T-cell (primary cell): Measurements from ENCODE around the gene SETDB1. TPM values are rescaled to one million over a fixed set of nuclear protein-coding genes. Genes with fewer than 3 reads are reported as not detected.

Experiments used
- ATAC-seq, 4 experiments: fragments of 200-7000 bp in 3 of 4; fragments of 150-1000 bp in 1 of 4; cut with Tn5 transposase; replicated peaks in 1 of 4; 1 replicate in 3 of 4; 2 replicates in 1 of 4; pipeline ENCODE4 v1.10.0; 2021; ENCODE audit warnings: moderate library complexity in 3 of 4, mild to moderate bottlenecking in 2 of 4, moderate number of reproducible peaks in 1 of 4
- CTCF ChIA-PET, 2 donors: fragments of 300-600 bp; sonication (Branson Sonifier 250); formaldehyde crosslinking; loops; one replicate each; lab custom pipeline; 2022; ENCODE audit warnings: antibody characterized with exemption in 2 of 2; lab: Charles Lee
- POLR2A ChIA-PET, 2 donors: fragments of 300-600 bp; sonication (Branson Sonifier 250); formaldehyde crosslinking; loops; one replicate each; lab custom pipeline; 2022; ENCODE audit warnings: antibody characterized with exemption in 2 of 2; lab: Charles Lee
- DNase-seq, 35 experiments: peaks; one replicate each; pipeline versions ENCODE4 v3.0.0 to v3.0.0-alpha.2; 2013 to 2023
- H3K27ac ChIP-seq: one replicate; pipeline ENCODE4 v1.5.1; 2013; ENCODE audit warnings: low read length
- H3K27me3 ChIP-seq, 2 experiments: replicated peaks in 1 of 2; 1 replicate in 1 of 2; 2 replicates in 1 of 2; pipeline versions ENCODE4 v1.6.1 to v1.7.0; 2013; ENCODE audit warnings: low read length in 1 of 2, mixed read lengths in 1 of 2; ENCODE audit not compliant: control insufficient read depth in 2 of 2, insufficient read depth in 2 of 2; ENCODE audit errors: extremely low read depth in 1 of 2
- H3K36me3 ChIP-seq, 2 donors: 1 replicate in 1 of 2; 2 replicates in 1 of 2; pipeline versions ENCODE4 v1.6.1 to v1.7.0; 2013; ENCODE audit warnings: low read length in 1 of 2; ENCODE audit not compliant: control insufficient read depth in 2 of 2, insufficient read depth in 1 of 2; ENCODE audit errors: extremely low read depth in 1 of 2
- H3K4me1 ChIP-seq, 2 experiments: 1 replicate in 1 of 2; 2 replicates in 1 of 2; pipeline versions ENCODE4 v1.6.1 to v1.7.0; 2013; ENCODE audit warnings: low read length in 2 of 2, mixed read lengths in 1 of 2; ENCODE audit not compliant: insufficient read depth in 2 of 2, control insufficient read depth in 1 of 2; ENCODE audit errors: extremely low read depth in 1 of 2
- H3K4me3 ChIP-seq, 2 donors: 1 replicate in 1 of 2; 2 replicates in 1 of 2; pipeline versions ENCODE4 v1.5.1 to v1.7.0; 2013; ENCODE audit warnings: mild to moderate bottlenecking in 2 of 2, low read length in 1 of 2, moderate library complexity in 1 of 2; ENCODE audit not compliant: control insufficient read depth in 1 of 2; ENCODE audit errors: extremely low read depth in 1 of 2
- H3K9me3 ChIP-seq: 2 replicates; pipeline ENCODE4 v1.7.0; 2013
- H3K27ac Mint-ChIP-seq, 2 donors: one replicate each; pipeline ENCODE4 v1.8.0; 2020 to 2021; ENCODE audit warnings: mild to moderate bottlenecking in 2 of 2, mixed read lengths in 2 of 2
- H3K27me3 Mint-ChIP-seq, 2 donors: one replicate each; pipeline ENCODE4 v1.8.0; 2021 to 2022; ENCODE audit warnings: mixed read lengths in 2 of 2
- H3K36me3 Mint-ChIP-seq: one replicate; pipeline ENCODE4 v1.8.0; 2021; ENCODE audit warnings: mixed read lengths
- H3K4me1 Mint-ChIP-seq, 3 donors: one replicate each; pipeline ENCODE4 v1.8.0; 2020 to 2022; ENCODE audit warnings: mixed read lengths in 3 of 3, mild to moderate bottlenecking in 1 of 3
- H3K4me3 Mint-ChIP-seq, 3 donors: one replicate each; pipeline ENCODE4 v1.8.0; 2020 to 2022; ENCODE audit warnings: mild to moderate bottlenecking in 3 of 3, mixed read lengths in 3 of 3, moderate library complexity in 3 of 3
- H3K9me3 Mint-ChIP-seq, 3 donors: one replicate each; pipeline ENCODE4 v1.8.0; 2020 to 2022; ENCODE audit warnings: mixed read lengths in 3 of 3
- WGBS: methylation state at CpG from one replicate; pipeline ENCODE4 v1.1.5; 2013; ENCODE audit warnings: missing lambda C conversion rate; ENCODE audit not compliant: insufficient coverage; 5-methylcytosine and 5-hydroxymethylcytosine counted together
- total RNA-seq, 35 experiments: library from RNA in 6 of 35; stranded (reverse) in 6 of 35; fragments of 120-200 nt in 1 of 35; gene quantifications; one replicate each; pipeline versions ENCODE4 v1.2.1 to v1.2.4 and lab custom pipeline; 2013 to 2026

SETDB1 gene
- total RNA-seq, 5 donors from 2014 or later (not counting 1 experiment from before 2014, with no cell fraction given), result 44.5 to 72.6 (median 62.5) TPM

- POLR2A ChIA-PET, result no interaction called here
- Mint-ChIP-seq H3K4me1 (peaks cover 72 to 82% (median 79%) of the 10 kb centered on the region in 3 donors), H3K9me3 (no peaks in the 10 kb centered on the region), H3K4me3 (peak overlapping the region; percentile 96 to 98 (median 98)), H3K27ac (peak overlapping the region; percentile 96 to 99), H3K36me3 (peaks cover 8% of the 10 kb centered on the region), H3K27me3 (no peaks in the 10 kb centered on the region)
- ATAC-seq (no peak), DNase-seq (no peak)
- CTCF ChIA-PET, result interaction anchor here in 1 of 2 donors (0.6 kb wide), 1 partner anchor 330 kb away, joined by 4 read pairs; no protein-coding TSS in a partner anchor
- H3K9me3 ChIP-seq, result no peaks in the 10 kb centered on the region
- WGBS, result 69% methylated on average over 2 of the region's 3 CpGs
- H3K27ac ChIP-seq, result peak overlapping the region; percentile 97
- H3K36me3 ChIP-seq, result peaks cover 0 to 10% of the 10 kb centered on the region in 2 donors
- H3K27me3 ChIP-seq, result no peaks in the 10 kb centered on the region
- peak overlapping the region; percentile 80 to 82 for H3K4me3 ChIP-seq
- peaks cover 36 to 67% of the 10 kb centered on the region in 2 experiments for H3K4me1 ChIP-seq
Observed at GRCh38 chr1:151009206-151009587, 83.0 kb downstream of the SETDB1 start.

GRCh38 chr1:151009674-151010345, 83.6 kb downstream of the SETDB1 start:
- 80% methylated on average over 1 of the region's 8 CpGs for WGBS
- H3K4me1 ChIP-seq, result peaks cover 34 to 63% of the 10 kb centered on the region in 2 experiments
- H3K4me3 ChIP-seq, result peak overlapping the region in 1 of 2 donors; percentile 82
- ChIA-PET CTCF (interaction anchor here in 1 of 2 donors (0.6 kb wide), 1 partner anchor 330 kb away, joined by 4 read pairs; no protein-coding TSS in a partner anchor), POLR2A (no interaction called here)
- H3K27ac Mint-ChIP-seq, result peak overlapping the region; percentile 96 to 99
- no peaks in the 10 kb centered on the region for H3K9me3 ChIP-seq
- H3K36me3 Mint-ChIP-seq, result peaks cover 8% of the 10 kb centered on the region
- H3K36me3 ChIP-seq, result peaks cover 0 to 10% of the 10 kb centered on the region in 2 donors
- peak overlapping the region; percentile 96 to 98 (median 98) for H3K4me3 Mint-ChIP-seq
- no peaks in the 10 kb centered on the region for H3K27me3 Mint-ChIP-seq
- peaks cover 70 to 78% (median 74%) of the 10 kb centered on the region in 3 donors for H3K4me1 Mint-ChIP-seq
- no peaks in the 10 kb centered on the region for H3K27me3 ChIP-seq
- ATAC-seq (no peak), DNase-seq (no peak)
- H3K9me3 Mint-ChIP-seq, result no peaks in the 10 kb centered on the region
- H3K27ac ChIP-seq, result peak overlapping the region; percentile 40

DNA sequence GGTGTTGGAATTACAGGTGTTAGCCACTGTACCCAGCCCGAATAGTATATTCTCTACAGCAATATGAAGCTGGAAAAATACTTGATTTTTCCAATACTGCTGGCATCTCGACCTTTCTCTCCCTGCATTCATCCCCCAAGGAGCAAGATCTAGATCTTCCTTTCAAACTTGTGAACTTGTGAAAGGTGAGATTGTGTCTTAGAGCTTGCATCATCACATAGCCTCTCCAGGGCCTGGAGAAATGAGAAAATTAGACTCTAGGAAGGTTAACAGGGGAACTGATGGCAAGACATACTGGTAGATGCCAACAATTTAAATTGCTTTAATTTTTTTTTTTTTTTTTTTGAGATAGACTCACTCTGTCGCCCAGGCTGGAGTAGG, 84.2 kb downstream of the SETDB1 start:
- H3K36me3 Mint-ChIP-seq, result peaks cover 8% of the 10 kb centered on the region
- H3K4me1 ChIP-seq, result peaks cover 32 to 58% of the 10 kb centered on the region in 2 experiments
- ChIA-PET CTCF (no interaction called here), POLR2A (no interaction called here)
- no peak overlapping the region for H3K27ac Mint-ChIP-seq
- no peaks in the 10 kb centered on the region for H3K9me3 Mint-ChIP-seq
- peaks cover 66 to 75% (median 72%) of the 10 kb centered on the region in 3 donors for H3K4me1 Mint-ChIP-seq
- DNase-seq (no peak), ATAC-seq (no peak)
- H3K27ac ChIP-seq, result no peak overlapping the region
- H3K27me3 Mint-ChIP-seq, result no peaks in the 10 kb centered on the region
- no peaks in the 10 kb centered on the region for H3K27me3 ChIP-seq
- WGBS, result 100% methylated on average over 1 of the region's 3 CpGs
- H3K36me3 ChIP-seq, result peaks cover 0 to 10% of the 10 kb centered on the region in 2 donors
- H3K4me3 ChIP-seq, result no peak overlapping the region
- H3K9me3 ChIP-seq, result no peaks in the 10 kb centered on the region
- H3K4me3 Mint-ChIP-seq, result peak overlapping the region; percentile 21 to 96 (median 24)

DNA sequence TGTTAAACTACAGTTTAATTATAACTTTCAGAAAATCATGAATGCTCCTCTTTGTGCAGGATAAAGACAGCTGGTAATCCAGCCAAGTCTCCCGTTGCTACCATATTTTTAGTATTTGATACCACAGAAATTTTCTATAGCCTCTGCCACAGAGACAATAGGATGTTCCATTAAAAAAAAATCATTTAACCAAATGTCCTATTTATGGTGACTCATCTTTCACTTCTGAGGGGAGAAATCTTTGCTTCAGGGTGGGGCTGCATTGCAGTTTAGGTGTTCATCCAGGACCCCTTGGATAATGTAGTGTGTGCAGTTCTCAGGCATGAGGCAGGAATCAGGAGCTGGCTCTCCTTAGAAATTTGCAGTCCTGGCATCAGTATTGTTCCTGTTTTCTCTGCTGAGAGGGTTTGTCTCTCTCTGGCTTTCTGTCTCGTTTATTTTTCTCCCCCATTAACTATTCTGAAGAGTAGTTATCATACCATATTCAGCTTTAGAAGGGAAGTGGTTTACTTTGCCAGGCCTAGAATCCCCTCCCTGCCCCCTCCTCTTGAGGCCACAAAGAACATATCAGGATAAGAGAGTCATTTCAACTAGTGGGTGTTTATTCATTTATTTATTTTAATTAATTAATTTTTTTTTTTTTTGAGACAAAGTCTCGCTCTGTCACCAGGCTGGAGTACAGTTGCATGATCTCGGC, 85.1 kb downstream of the SETDB1 start:
- no peaks in the 10 kb centered on the region for H3K9me3 Mint-ChIP-seq
- Histone ChIP-seq H3K4me3 (peak overlapping the region in 1 of 2 donors; percentile 15), H3K4me1 (peaks cover 32 to 53% of the 10 kb centered on the region in 2 experiments), H3K27ac (no peak overlapping the region), H3K36me3 (peaks cover 0 to 10% of the 10 kb centered on the region in 2 donors), H3K27me3 (no peaks in the 10 kb centered on the region), H3K9me3 (no peaks in the 10 kb centered on the region)
- DNase-seq (no peak), ATAC-seq (no peak)
- H3K4me1 Mint-ChIP-seq, result peaks cover 56 to 65% (median 62%) of the 10 kb centered on the region in 3 donors
- H3K4me3 Mint-ChIP-seq, result peak overlapping the region; percentile 11 to 56 (median 25)
- H3K27ac Mint-ChIP-seq, result peak overlapping the region; percentile 65 to 79
- ChIA-PET POLR2A (no interaction called here), CTCF (interaction anchor here (0.5 to 1.3 kb wide), 3 partner anchors 13 to 47 kb away, joined by 3 to 6 read pairs (median 4); no protein-coding TSS in a partner anchor)
- WGBS, result no CpG with 5 or more reads among the region's 4 CpGs
- H3K27me3 Mint-ChIP-seq, result no peaks in the 10 kb centered on the region
- peaks cover 8% of the 10 kb centered on the region for H3K36me3 Mint-ChIP-seq

DNA sequence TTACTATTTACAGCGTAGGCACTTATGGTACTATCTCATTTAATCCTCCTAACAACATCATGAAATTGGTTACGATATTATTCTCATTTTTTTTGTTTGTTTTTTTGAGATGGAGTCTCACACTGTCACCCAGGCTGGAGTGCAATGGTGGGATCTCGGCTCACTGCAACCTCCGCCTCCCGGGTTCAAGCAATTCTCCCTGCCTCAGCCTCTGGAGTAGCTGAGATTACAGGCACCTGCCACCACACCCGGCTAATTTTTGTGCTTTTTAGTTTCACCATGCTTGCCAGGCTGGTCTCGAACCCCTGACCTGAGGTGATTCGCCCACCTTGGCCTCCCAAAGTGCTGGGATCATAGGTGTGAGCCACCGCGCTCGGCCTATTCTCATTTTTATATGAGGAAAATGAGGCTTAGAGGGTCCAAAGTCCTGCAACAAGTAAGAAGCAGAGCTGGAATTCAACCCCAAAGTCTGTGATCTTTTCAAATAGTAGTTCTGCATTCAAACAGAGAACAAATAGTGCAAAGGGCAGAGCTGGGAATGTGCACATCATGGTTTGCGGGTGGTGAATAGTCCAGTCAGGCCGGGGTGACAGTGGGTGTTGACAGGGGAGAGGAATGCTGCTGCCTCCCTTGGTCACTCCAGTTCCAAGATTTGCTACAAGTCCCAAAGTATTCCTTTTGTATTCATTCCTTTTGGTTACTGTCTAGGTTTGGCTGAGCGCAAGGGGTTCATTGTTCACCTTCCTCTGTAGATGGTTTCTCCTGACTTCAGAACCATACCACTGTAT, 86.7 kb downstream of the SETDB1 start:
- 93% methylated on average over 10 of the region's 14 CpGs for WGBS
- DNase-seq (no peak), ATAC-seq (no peak)
- Histone ChIP-seq H3K27ac (no peak overlapping the region), H3K4me1 (peaks cover 25 to 37% of the 10 kb centered on the region in 2 experiments), H3K9me3 (no peaks in the 10 kb centered on the region), H3K27me3 (no peaks in the 10 kb centered on the region), H3K4me3 (no peak overlapping the region), H3K36me3 (peaks cover 0 to 13% of the 10 kb centered on the region in 2 donors)
- ChIA-PET CTCF (interaction anchor here in 1 of 2 donors (0.6 to 1.3 kb wide), 2 partner anchors 17 to 87 kb away, joined by 3 read pairs; no protein-coding TSS in a partner anchor), POLR2A (interaction anchor here in 1 of 2 donors (0.6 kb wide), 1 partner anchor 77 kb away, joined by 3 read pairs; no protein-coding TSS in a partner anchor)
- Mint-ChIP-seq H3K27ac (peak overlapping the region in 1 of 2 donors; percentile 44), H3K36me3 (peaks cover 8% of the 10 kb centered on the region), H3K4me1 (peaks cover 40 to 50% (median 46%) of the 10 kb centered on the region in 3 donors), H3K4me3 (no peak overlapping the region), H3K9me3 (no peaks in the 10 kb centered on the region), H3K27me3 (no peaks in the 10 kb centered on the region)
